Measurements from ENCODE around the gene TMEM131.

DNA sequence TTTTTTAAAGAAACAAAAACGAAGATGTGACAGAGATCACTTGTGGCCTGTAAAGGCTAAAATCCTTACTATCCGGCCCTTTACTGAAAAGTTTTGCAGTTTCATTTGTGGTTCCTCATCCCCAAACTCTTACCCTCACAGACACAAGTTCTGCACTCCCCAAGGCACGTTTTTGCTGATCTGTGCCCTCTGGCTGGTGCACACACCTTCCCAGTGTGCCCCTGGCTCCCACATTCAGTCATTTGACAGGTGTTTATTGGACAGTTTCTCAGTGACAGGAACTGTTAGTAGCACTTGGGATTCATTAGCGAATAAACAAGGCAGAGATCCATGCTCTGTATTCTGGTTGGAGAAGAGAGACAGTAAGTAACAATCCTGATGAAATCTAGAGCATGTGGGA lies 259.6 kb downstream of the TMEM131 start:
- TF ChIP-seq CTCF (conservative IDR thresholded peaks at IDR 0.05) (no peak), EZH2 (IDR thresholded peaks at IDR 0.05; ENCODE audit: low read depth) (no peak)

All from PC-9 (cell line).